GM21717 (cell line): ENCODE data around the gene ANKMY1.
"Not testable (repeated sequence)": the region's sequence is repeated elsewhere in the genome, so short reads cannot be mapped to it uniquely, and the experiment has no call there.

Experiments
- ATAC-seq: cut with Tn5 transposase; IDR thresholded peaks from one replicate; pipeline ENCODE4 v1.9.1; 2021; ENCODE audit warnings: mild to moderate bottlenecking, moderate library complexity; ENCODE audit not compliant: unreplicated experiment

ANKMY1 gene

DNA sequence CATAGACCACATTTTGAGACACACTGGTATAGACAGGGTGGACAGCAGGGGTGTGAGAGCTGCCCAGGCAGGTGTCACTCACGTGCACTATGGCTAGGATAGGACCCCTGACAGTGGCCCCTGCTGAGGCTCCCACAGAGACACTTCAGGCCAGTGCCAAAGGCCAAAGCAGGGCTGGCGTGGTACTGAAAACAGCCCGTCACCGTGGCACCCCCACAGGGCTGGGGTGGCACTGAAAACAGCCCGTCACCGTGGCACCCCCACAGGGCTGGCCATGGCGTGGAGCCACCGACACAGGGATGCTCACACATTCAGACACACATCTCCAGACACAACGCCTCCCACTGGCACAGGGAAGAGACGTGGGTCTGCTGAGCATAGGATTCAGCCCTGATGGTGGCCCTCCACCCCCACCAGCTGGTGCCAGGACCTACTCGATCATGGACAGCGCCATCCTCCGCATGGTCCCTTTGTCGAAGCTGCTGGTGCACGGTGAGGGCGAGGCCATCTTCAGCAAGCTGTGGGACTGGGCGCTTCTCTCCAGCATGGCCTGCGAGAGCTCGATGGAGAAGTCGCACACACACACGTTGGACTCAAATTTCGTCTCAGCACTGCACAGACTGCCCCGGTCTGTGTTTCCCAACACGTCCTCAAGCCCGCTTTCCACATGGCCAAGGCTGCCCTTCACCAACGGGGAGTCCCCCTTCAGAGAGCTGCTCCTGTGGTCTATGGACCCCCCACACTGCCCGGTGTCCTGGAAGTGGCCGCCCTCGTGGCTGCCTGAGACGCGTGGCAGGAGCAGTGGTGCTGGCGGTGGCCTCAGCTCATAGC is 34.1 kb downstream of the ANKMY1 start:
- ATAC-seq: no peak

DNA sequence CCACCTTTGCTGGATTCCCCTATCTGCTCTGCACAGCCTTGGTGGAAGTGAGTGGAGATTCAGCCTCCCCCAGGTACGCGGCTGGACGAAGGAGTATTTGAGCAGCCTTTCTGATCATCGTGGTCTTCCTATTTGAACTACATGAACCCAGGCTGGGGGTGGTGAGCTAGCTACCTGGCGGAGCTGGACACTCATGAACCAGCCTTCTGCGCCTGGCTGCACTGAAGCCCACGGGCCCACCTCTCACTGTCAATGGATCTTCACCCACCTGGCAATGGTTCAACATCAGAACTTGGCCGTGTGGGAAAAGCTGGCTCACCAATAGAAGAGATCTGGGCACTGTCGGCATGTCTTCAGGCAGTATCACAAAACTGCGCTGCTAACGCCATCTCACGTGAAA is 35.4 kb downstream of the ANKMY1 start:
- no peak for ATAC-seq

DNA sequence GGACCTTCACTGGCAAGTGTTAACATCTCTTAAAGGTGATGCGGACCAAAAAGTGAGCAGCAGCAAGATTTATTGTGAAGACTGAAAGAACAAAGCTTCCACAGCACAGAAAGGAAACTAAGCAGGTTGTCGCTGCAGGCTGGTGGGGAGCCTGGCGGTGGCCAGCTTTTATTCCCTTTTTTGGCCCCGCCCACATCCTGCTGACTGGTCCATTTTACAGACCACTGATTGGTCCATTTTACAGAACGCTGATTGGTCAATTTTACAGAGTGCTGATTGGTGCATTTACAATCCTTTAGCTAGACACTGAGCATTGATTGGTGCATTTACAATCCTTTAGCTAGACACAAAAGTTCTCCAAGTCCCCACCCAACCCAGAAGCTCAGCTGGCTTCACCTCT is 35.9 kb downstream of the ANKMY1 start:
- ATAC-seq: not testable (repeated sequence)

DNA sequence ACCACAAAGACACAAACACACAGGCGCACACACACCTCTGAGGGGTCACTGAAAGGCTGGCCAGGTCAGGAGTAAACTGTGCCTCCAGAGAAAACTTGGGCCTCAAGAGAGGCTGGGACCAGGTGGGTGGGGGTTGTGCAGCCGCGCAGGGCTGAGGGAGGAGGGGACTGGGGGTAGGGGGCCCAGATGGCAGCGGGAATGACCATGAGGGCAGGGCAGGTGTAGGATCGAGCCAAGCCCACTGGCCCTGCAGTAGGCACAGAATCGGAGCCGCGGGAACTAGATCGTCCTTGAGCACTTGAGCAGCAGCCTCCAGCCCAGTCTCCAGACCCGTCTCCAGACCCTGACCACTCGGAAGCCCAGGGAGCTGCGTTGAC is 36.8 kb downstream of the ANKMY1 start:
- no peak for ATAC-seq

DNA sequence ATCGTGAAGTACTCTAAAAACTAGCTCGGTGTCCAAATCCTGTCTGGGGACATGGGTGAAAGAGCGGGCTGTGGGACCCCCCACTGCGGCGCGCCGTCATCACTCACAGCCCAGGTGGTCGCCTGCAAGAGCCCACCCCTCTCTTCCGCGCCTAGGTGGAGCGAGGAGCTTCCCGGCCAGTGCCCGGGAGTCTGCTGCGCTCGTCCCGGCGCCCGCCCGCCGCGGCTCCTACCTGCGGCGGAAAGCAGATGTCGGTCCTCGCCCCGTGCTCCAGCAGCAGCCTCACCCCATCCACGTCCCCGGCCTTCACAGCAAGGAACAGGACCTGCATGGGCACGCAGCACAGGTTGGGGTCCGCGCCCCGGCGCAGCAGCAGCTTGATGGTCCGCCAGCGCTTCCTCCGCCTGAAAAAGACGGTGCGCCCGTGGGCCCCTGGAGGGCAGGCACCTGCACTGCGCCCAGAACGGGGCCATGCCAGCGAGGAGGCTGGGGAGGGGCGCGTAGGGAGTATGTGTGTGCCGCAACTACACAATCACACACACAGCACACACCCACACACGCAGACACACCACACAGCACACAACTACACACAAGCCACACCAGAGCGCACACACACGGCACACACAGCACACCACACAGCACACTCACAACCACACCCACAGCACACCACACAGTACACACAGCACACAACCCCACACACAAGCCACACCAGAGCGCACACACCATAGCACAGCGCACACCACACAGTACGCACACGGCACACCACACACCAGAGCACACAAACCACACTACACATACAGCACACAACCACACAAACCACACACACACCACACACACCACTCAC is 37.4 kb downstream of the ANKMY1 start:
- ATAC-seq: no peak

DNA sequence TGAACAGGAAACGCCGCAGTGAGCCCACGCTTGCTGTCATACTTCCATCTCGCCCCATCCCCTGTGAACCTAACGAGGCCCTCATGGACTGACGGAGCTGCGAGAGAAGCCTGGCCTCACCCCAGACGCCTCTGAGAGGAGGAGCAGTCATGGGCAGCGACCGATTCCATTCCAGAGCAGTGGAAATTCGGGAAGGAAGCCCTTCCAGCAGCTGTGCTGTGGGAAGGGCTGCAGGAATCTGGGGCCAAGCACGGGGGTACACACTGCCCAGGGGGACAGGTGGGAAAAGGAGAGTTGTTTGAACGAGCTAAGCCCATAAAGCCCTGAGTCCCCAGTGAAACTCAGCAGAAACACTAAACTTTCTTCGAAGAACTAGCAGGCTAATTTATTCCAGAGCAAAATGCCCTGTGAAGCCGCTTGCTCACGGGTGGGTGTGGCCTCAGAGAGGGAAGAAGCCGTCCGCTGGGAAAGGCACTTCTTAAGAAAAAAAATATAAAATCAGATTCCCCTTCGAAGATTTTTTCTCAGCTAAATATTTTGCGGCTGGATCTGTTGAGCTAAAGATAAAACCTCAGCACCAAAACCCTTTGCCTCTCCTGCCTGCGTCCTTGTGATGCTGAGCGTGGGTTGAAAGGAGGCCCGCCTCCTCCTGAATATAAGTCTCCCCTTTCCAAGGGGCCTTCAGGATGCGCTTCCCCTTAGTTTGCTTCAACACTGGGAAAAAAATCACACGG is 38.2 kb downstream of the ANKMY1 start:
- ATAC-seq: no peak

DNA sequence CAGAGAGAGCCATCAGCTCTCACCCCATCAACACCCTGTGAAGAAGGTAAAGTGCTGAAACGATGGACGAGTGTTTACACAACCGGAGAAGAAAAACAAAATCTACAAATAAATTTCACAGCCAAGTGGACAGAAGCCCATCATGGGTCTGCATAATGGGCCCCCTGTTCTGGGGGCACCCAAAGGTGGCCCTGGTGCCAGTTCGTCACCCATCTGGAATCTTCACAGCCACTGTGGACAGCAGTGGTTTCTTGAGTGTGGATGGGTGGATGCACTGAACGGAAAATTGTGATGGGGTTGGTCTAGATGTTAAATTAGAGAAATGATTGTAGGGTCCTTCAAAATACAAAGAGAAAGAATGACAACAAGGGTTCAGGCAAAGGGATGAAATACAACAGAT is 38.8 kb downstream of the ANKMY1 start:
- no peak for ATAC-seq

DNA sequence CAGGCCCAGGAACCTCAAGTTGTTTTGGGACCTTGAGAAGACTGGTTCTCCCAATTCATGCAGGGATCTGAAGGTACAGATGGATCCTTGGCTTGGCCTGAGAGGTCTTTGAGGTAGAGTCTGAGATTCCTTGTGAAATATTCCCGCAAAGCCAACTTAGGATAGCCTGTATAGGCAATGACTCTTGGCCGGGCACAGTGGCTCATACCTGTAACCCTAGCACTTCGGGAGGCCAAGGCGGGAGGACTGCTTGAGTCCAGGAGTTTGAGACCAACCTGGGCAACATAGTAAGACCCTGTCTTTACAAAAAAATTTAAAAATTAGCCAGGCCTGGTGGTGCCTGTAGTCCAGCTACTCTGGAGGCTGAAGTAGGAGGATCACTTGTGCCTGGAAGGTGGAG is 40.4 kb downstream of the ANKMY1 start:
- no peak for ATAC-seq

DNA sequence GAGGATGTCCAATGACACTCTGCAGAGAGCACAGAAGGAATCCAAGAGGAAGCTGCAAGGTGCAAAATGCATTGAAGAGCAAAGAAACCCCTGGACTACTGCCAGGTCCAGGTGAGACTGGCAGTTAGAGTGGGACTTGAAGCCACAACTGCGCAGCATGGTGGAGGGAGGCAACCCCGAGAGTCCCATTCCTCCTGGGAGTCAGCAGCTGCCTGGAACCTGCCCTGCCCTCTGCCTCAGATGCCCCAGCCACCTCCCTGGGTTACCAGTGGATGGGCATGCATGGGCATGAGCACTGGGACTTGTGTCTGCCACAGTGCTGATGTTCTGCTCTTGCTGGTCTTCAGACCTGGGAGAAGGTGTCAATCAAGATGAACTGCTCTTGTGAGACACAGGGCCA is 43.2 kb downstream of the ANKMY1 start:
- ATAC-seq: no peak

DNA sequence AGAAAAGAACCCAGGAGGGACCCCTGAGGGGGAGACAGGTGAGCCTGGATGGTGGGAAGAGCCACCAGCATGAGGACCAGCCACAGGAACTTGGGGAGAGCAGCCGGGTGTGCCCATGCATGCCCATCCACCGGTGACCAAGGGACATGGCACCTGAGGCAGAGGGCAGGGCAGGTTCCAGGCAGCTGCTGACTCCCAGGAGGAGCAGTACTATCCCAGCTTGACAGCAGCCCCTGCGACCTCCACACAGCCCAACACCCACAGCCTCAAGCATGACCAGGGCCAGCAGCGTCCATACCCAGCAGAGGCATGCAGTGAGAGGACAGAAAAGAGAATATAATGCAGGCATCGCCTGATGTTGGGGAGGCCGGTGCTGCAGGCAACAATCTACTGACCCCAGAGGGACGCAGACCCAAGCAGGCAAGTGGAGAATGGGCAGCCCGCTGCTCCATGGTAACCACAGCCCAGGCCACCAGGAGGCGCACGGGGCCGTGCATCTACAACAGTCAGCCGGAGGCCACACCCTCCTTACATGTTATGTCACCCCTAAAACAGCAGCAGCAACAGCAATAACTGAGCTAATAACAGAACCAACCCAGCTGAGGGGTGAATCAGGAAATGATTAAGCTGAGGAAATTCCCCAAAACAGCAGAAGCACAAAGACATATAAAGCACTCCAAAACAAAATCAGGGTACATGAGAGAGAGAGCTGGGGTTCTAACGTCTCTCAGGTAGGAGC is 44.1 kb downstream of the ANKMY1 start:
- ATAC-seq: peak; percentile 93

DNA sequence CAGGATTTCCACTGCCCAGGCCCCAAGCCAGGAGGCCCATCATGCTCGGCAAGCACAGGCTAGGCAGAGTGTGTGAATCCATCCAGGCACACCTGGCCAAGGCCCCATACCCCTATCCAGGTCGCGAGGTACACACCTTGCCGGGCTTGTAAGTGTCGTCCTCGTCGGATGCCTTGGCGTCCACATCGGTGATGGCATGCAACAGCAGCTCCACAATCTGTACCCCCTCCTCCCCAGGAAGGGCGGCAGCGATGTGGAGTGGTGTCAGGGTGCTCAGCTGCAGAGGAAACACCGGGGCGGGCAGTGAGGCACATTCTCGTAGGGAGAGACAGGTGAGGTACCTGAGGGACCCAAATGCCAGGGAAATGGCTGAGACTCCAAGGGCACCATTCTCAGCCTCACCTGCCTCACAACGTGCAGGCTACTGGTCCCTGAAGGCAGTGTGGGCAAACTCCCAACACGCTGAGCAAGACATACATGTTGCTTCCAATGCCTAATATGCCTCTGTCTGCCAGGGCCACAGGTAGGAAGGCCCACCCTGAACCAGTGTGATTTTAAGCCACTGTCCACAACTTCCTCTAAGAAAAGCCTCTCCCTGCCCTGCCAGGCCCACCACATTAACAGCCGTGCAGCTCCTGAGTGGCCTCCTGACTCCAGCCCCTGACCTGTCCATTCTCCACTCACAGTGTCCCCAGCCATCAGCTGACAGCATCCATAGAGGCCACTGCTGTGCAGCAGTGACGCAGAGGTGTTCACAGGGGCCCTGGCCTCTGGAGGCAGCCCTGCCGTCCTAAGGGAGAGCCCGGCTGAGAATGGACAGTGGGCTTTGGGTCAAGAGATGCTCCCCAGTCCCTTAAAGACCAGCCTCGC is 44.9 kb downstream of the ANKMY1 start:
- no peak for ATAC-seq

DNA sequence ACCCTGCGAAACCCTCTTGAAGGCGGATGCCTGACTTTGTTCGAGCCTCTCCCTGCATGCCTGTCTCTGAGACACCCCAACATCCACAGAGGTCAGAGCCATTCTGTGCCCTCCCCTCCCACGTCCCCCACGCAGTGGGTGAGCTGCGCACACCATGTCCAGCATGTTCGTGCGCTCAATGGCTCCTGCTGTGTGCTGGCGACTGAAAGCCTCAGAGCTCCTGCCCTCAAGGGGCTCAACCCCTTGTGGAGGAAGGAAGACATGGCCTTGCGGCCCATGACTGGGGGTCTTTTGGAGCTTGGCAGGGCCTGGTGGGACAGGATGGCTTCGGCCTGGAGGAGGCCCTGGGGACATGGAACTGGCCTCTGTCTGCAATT is 45.7 kb downstream of the ANKMY1 start:
- ATAC-seq: no peak

DNA sequence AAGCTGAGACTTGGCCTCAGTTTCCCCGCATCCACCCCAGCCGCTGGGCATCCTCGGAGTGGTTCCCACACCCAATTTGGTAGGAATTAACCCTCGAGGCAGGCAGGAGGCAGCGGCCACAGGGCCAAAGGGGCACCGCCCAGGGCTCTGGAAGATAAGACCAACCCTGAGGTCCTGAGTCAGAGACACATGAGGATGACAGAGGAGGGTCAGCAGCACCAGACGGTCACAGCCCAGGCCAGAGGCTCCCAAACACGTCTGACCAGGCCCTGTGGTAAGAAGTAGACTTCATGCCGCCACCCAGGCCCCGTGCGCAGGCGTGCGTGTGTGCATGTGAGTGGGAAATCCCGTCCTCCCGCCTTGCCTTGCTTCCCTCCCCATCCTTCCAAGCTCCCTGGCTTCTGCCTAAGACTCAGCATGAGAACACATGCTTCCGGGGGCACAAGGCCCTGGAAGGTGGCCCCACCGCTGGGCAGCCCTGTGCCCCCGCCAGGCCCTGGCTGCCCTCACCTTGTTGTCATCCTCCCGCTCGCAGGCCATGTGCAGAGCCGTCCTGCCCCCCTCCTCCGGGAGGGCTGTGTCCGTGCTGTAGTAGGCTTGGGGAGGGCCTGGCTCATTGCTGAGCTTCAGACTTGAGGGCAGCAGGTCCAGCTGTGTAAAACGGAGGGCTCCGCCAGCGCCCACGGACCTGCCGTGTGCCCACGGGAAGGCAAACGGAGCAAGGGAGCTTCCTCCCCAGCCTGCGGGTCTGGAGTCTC is 46.3 kb downstream of the ANKMY1 start:
- ATAC-seq: no peak

DNA sequence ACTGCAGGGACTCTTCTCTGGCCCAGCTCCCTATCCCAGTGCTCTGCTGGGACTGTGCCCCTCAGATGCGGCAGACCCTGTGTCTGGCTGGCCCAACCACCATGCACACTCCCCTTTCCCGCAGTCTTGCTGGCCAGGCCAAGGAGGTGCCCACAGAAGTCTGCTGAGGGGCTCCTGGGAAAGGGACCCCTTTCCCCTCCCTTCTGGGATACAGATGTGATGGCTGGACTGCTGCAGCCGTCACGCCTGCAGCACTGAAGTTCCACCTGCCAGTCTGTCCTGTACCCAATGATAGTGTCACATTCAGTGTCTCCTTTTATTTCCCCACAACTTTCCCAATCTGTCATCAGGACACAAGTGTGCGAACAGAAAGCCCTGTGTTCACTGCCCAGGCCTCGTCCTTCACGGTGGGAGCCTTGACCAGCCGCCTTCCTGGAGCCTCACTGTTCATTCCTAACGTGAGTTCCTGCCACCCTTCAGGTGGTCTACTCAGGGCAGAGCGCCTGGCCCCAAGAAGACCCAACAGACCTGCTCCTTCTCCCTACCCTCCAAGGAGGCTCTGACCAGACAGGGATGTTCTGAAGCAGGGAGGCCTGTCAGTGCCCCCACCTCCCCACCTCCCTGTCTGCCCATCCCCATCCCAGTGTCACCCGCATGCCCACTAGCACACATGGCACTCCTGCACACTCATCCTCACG is 47.1 kb downstream of the ANKMY1 start:
- ATAC-seq: no peak

DNA sequence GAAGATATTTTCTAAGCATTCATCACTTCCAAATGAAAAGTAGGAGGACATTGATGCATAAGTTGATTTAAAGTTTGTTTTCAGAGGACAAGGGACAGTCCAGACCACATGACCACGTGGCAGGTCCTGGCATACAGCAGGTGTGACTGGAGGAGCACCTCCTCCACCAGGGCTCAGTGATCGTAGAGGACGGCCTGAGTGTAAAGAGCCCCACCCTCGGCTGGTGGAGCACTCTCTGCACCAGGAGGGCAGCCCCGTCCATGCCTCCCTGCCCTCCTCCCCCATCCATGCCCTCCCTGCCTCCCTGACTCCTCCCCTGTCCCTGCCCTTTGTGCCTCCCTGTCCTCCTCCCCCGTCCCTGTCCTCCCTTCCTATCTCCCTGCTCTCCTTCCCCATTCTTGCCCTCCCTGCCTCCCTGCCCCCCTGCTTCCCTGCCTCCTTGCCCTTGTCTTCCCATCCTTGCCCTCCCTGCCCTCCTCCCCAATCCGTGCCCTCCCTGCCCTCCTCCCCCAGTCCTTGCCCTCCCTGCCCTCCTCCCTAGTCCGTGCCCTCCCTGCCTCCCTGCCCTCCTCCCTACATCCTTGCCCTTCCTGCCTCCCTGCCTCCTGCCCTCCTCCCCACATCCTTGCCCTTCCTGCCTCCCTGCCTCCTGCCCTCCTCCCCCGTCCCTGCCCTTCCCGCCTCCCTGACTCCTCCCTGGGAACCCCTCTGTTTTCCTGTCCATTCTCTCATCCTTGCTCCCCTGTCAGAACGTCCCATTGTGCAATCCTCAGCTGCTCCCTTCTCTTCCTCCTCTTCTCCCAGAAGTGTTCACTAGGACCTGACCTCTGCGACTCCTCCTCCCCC is 47.9 kb downstream of the ANKMY1 start:
- ATAC-seq: no peak

DNA sequence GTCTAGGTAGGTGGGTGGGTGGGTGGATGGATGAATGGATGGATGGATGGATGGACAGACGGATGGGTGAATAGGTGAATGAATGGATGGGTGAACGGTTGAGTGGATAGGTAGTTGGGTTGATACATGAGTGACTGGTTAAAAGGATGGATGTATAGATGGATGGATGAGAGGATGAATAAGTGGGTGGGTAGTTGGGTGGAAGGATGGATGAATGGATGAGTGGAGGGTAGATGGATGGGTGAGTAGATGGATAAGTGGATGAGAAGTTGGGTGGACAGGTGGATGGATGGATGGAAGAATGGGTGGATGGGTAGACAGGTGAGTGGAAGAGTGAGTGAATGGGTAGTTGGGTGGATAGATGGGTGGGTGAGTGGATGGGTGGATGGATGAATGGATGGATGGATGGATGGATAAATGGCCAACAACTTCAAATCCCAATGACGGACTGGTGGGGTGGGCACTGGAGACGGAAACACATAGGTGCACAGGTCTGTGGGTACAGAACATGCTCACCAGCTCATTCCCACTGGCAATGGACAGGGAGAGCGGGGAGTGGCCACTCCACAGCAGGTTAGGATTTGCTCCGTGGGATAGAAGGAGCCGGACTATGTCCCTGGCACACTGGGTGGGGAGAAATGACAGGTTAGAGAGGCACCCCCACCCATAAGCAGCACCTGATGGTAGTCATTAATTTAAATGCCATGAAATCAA is 48.8 kb downstream of the ANKMY1 start:
- ATAC-seq: no peak

DNA sequence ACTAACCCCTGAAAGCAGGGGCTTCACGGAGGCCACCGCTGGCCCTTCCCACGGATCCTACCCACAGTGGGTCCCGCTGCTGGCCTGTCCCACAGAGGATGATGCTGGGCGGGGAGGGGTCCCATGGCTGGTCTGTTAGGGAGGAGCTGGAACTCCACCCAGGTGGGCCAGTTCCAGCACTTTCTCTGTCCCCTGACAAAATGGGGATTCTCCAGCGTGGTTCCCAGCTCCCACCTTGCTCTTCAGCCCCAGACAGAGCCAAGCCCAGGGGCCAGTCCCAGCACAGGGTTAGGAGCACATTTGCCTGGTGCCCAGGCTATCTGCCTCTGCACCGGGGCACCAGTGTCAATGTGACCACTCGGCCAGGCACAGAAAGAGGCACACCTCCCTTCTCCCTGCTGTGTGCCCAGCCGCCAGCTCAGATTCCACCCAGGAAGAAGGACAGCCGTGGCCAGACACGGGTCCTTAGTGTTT is 50.0 kb downstream of the ANKMY1 start:
- no peak for ATAC-seq
